ENCODE results near the gene TMEM145.

DNA sequence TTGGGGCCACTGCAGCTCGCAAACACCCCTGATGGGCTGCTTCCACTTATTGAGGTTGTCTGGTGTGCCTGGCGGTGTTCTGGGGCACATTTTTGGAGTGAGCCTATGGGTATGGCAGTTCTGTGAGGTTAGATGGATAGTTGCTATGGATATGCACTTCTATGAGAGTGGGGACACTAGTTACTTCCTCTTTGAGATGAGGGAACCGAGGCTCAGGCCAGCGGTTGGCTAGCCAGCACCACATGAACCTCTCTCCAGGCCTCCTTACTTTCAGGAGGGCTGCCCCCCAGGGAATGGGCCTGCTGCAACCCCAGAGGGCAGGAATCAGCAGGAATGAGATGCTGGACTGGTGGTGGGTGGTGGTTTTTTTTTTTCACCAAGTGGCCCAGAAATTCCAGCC is 24.7 kb upstream of the TMEM145 start:
- TF ChIP-seq POLR2AphosphoS5 (IDR thresholded peaks at IDR 0.05; ENCODE audit: low read depth, low read length) (no peak), SIN3A (IDR thresholded peaks at IDR 0.05; ENCODE audit: borderline replicate concordance, insufficient read depth, low read length) (no peak), TAF1 (IDR thresholded peaks at IDR 0.05; ENCODE audit: borderline replicate concordance, insufficient read depth, low read length) (no peak)
